Renal cortical epithelial cell (primary cell): ENCODE results near the gene PPP1R9B. TPM values are rescaled to one million over a fixed set of nuclear protein-coding genes. Genes with fewer than 3 reads are reported as not detected.
A peak's percentile ranks its signal among the peaks of the same experiment; 100 is the strongest.

Experiments used
- DNase-seq: peaks from one replicate; pipeline ENCODE4 v3.0.0-alpha.2; 2011; ENCODE audit warnings: low read depth
- total RNA-seq: library from RNA; depleted of rRNA; stranded (reverse); fragments of >200 nt; gene quantifications from 2 replicates; pipeline ENCODE4 v1.2.3, GENCODE V29; 2014

The PPP1R9B gene
- total RNA-seq, 1 donor from 2014 or later: 39.9 TPM

GRCh38 chr17:50109207-50109606, 41.3 kb downstream of the PPP1R9B start:
- DNase-seq: no peak

GRCh38 chr17:50108556-50108955, 41.9 kb downstream of the PPP1R9B start:
- DNase-seq: no peak

- peak; percentile 72 for DNase-seq
Measured at GRCh38 chr17:50107790-50108414, 42.6 kb downstream of the PPP1R9B start.

GRCh38 chr17:50106393-50107131, 43.9 kb downstream of the PPP1R9B start:
- DNase-seq: no peak

GRCh38 chr17:50105811-50106210, 44.7 kb downstream of the PPP1R9B start:
- no peak for DNase-seq

- DNase-seq: no peak
Measured at GRCh38 chr17:50103941-50104340, 46.5 kb downstream of the PPP1R9B start.

- no peak for DNase-seq
Measured at GRCh38 chr17:50103252-50103651, 47.2 kb downstream of the PPP1R9B start.

GRCh38 chr17:50102164-50102991, 48.1 kb downstream of the PPP1R9B start:
- DNase-seq: peak; percentile 65

GRCh38 chr17:50101346-50102163, 48.9 kb downstream of the PPP1R9B start:
- DNase-seq: no peak

GRCh38 chr17:50100921-50101345, 49.5 kb downstream of the PPP1R9B start:
- peak; percentile 61 for DNase-seq

- no peak for DNase-seq
Measured at GRCh38 chr17:50100480-50100883, 50.0 kb downstream of the PPP1R9B start.

GRCh38 chr17:50099003-50099402, 51.5 kb downstream of the PPP1R9B start:
- no peak for DNase-seq

- no peak for DNase-seq
Measured at GRCh38 chr17:50098583-50098982, 51.9 kb downstream of the PPP1R9B start.

GRCh38 chr17:50097926-50098325, 52.6 kb downstream of the PPP1R9B start:
- DNase-seq: no peak

GRCh38 chr17:50097455-50097854, 53.0 kb downstream of the PPP1R9B start:
- no peak for DNase-seq

GRCh38 chr17:50096758-50097157, 53.7 kb downstream of the PPP1R9B start:
- no peak for DNase-seq

GRCh38 chr17:50096092-50096491, 54.4 kb downstream of the PPP1R9B start:
- DNase-seq: no peak

- DNase-seq: no peak
Measured at GRCh38 chr17:50095626-50096037, 54.8 kb downstream of the PPP1R9B start.

GRCh38 chr17:50094753-50095619, 55.5 kb downstream of the PPP1R9B start, which contains the start of gene PDK2:
Gene PDK2 (plus strand): TSS chr17:50095351. CDS start chr17:50095436, 85 bp downstream.
- DNase-seq: peak; percentile 80

GRCh38 chr17:50094243-50094752, 56.2 kb downstream of the PPP1R9B start:
- DNase-seq: peak; percentile 73
